Astrocyte of the cerebellum (primary cell): ENCODE results near the gene FBXO24.

ENCODE experiments used
- DNase-seq: peaks from one replicate; pipeline ENCODE4 v3.0.0-alpha.2; 2011; ENCODE audit warnings: low read depth
- H3K4me3 ChIP-seq: 2 replicates; pipeline ENCODE4 v1.5.1; 2011; ENCODE audit warnings: mild to moderate bottlenecking, low read depth, low read length, moderate library complexity
- CTCF ChIP-seq: IDR thresholded peaks from 2 replicates; pipeline ENCODE4 v1.5.1; 2012; ENCODE audit warnings: low read length, low read depth, moderate library complexity, mild to moderate bottlenecking; ENCODE audit errors: missing control alignments
- in situ Hi-C: cut with HindIII; loops from 2 replicates; pipeline ENCODE4 v1.10.0; 2017; ENCODE audit warnings: low sequenced_read_pairs

FBXO24 gene

GRCh38 chr7:100570954-100571828, 14.9 kb upstream of the FBXO24 start:
- no peak for TF ChIP-seq CTCF
- no peak for DNase-seq
- in situ Hi-C loops: no loop called here
- no peak overlapping the region for H3K4me3 ChIP-seq

DNA sequence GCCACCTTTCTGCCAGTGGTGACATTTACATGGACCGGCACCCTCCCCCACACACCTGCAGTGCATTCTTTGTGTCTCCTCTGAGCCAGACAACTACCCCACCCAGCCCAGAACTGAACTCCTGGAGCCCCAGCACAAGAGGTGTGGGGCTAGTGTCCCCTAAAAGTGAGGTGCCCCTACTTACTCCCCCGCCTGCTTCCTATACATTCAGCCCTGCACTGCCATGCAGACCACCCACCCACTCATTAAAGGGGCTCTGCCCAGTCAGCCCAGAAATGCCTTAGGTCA, 14.4 kb upstream of the FBXO24 start:
- DNase-seq: no peak
- TF ChIP-seq CTCF: no peak
- in situ Hi-C loops: no loop called here
- H3K4me3 ChIP-seq: no peak overlapping the region

DNA sequence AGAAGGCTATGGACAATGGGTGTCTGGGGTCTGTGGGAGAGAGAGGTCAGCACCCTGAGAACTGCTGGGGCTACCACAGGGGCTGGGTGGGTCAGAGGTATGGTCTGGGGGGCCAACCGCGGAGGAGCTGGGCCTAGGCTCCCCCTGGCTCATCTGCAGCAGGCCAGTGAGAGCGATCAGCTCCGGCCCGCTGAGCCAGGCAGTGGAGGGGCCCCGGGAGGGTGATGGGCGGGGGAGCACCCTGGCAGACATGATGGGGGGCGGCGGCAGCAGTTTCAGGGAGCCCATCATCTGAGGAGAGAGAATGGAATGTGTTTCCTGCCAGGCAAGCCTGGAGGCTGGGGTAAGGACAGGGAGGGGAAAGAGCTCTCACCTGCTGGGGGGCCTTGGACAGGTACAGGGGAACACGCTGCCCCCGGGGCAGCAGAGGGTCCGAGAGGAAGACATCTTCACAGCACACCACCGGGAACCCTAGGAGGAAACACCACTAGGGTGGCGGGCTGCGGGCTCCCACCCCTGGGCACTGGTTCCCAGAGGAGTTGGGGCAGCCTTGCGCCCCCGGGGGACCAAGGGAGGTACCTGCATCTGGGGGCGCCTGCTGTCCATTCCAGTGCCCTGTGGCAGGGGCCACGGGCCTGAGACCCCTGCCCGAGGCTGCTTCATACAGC, 13.7 kb upstream of the FBXO24 start:
- in situ Hi-C loops: no loop called here

GRCh38 chr7:100572949-100573675, 13.0 kb upstream of the FBXO24 start:
- in situ Hi-C loops: no loop called here
- TF ChIP-seq CTCF: no peak
- H3K4me3 ChIP-seq: no peak overlapping the region
- DNase-seq: no peak

More for the DNA sequence above, 13.7 kb upstream of the FBXO24 start:
- H3K4me3 ChIP-seq: no peak overlapping the region
- TF ChIP-seq CTCF: no peak
- DNase-seq: no peak

GRCh38 chr7:100573691-100574361, 12.3 kb upstream of the FBXO24 start, which contains the start of gene SAP25:
Gene SAP25, minus strand, starts transcription at chr7:100573900. Its CDS starts 158 bp downstream, at chr7:100573742.
- in situ Hi-C loops: no loop called here
- no peak for DNase-seq
- H3K4me3 ChIP-seq: no peak within 1 kb of the TSS
- TF ChIP-seq CTCF: no peak
